ENCODE data around the gene CCM2. TPM values are rescaled to one million over a fixed set of nuclear protein-coding genes. Genes with fewer than 3 reads are reported as not detected.
"Not testable (repeated sequence)": the region's sequence is repeated elsewhere in the genome, so short reads cannot be mapped to it uniquely, and the experiment has no call there.

Gene CCM2
- total RNA-seq, 1 donor: 41.9 TPM

GRCh38 chr7:45028138-45028919 is 28.3 kb downstream of the CCM2 start:
- TF ChIP-seq, protein P1, sequence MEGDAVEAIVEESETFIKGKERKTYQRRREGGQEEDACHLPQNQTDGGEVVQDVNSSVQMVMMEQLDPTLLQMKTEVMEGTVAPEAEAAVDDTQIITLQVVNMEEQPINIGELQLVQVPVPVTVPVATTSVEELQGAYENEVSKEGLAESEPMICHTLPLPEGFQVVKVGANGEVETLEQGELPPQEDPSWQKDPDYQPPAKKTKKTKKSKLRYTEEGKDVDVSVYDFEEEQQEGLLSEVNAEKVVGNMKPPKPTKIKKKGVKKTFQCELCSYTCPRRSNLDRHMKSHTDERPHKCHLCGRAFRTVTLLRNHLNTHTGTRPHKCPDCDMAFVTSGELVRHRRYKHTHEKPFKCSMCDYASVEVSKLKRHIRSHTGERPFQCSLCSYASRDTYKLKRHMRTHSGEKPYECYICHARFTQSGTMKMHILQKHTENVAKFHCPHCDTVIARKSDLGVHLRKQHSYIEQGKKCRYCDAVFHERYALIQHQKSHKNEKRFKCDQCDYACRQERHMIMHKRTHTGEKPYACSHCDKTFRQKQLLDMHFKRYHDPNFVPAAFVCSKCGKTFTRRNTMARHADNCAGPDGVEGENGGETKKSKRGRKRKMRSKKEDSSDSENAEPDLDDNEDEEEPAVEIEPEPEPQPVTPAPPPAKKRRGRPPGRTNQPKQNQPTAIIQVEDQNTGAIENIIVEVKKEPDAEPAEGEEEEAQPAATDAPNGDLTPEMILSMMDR (IDR thresholded peaks at IDR 0.05; ENCODE audit: insufficient read depth, low read depth, low read length): no peak
- no peak for DNase-seq (ENCODE audit: low read depth)
- no peak overlapping the region for H3K4me3 ChIP-seq (ENCODE audit: low read depth, low read length)

DNA sequence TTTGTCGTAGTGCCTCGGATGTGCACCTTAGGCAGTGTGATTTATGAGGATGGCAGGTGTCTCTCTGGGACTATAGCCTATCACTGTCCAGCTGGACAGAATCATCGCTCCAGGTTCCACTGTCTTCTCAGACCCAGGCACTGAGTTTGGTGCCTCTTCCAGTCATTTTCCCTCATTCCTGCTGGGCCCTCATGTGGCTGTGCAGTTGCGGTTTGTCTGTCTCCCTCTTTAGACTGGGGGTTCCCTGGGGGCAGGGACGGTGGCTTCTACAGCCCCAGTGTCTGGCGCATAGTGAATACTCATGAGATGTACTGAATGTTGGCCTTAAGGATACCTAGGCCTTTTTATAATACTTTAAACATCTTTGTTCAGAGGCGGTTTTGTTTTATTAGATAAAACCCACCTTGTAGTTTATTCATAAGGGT is 28.9 kb downstream of the CCM2 start:
- TF ChIP-seq, protein P1 (IDR thresholded peaks at IDR 0.05; ENCODE audit: insufficient read depth, low read depth, low read length): no peak
- no peak overlapping the region for H3K4me3 ChIP-seq (ENCODE audit: low read depth, low read length)
- no peak for DNase-seq (ENCODE audit: low read depth)

GRCh38 chr7:45031829-45032228 is 31.8 kb downstream of the CCM2 start:
- no peak overlapping the region for H3K4me3 ChIP-seq (ENCODE audit: low read depth, low read length)
- no peak for DNase-seq (ENCODE audit: low read depth)
- TF ChIP-seq, protein P1 (IDR thresholded peaks at IDR 0.05; ENCODE audit: insufficient read depth, low read depth, low read length): no peak

- no peak overlapping the region for H3K4me3 ChIP-seq (ENCODE audit: low read depth, low read length)
- TF ChIP-seq, protein P1 (IDR thresholded peaks at IDR 0.05; ENCODE audit: insufficient read depth, low read depth, low read length): no peak
- DNase-seq (ENCODE audit: low read depth): no peak
Observed at GRCh38 chr7:45032421-45032820, 32.4 kb downstream of the CCM2 start.

- TF ChIP-seq, protein P1 (IDR thresholded peaks at IDR 0.05; ENCODE audit: insufficient read depth, low read depth, low read length): no peak
- H3K4me3 ChIP-seq (ENCODE audit: low read depth, low read length): no peak overlapping the region
- DNase-seq (ENCODE audit: low read depth): no peak
Observed at GRCh38 chr7:45033261-45033930, 33.4 kb downstream of the CCM2 start.

- DNase-seq (ENCODE audit: low read depth): no peak
Observed at GRCh38 chr7:45033931-45034290, 33.9 kb downstream of the CCM2 start.

GRCh38 chr7:45034710-45035109 is 34.7 kb downstream of the CCM2 start:
- not testable (repeated sequence) for DNase-seq (ENCODE audit: low read depth); H3K4me3 ChIP-seq (ENCODE audit: low read depth, low read length)

More at GRCh38 chr7:45033931-45034290, 33.9 kb downstream of the CCM2 start:
- TF ChIP-seq, protein P1 (IDR thresholded peaks at IDR 0.05; ENCODE audit: insufficient read depth, low read depth, low read length): no peak
- H3K4me3 ChIP-seq (ENCODE audit: low read depth, low read length): no peak overlapping the region

Data from fibroblast of villous mesenchyme (primary cell).